GM23338 (cell line): Measurements from ENCODE around the gene LYRM9.

Experiments used
- CREB1 ChIP-seq: fragments of 250-450 bp; sonication (Bioruptor Pico); IDR thresholded peaks from 2 replicates; pipeline ENCODE4 v1.5.0; 2020; ENCODE audit warnings: low read depth, mild to moderate bottlenecking, moderate library complexity
- EZH2 ChIP-seq: fragments of 200-600 bp; sonication (generic); IDR thresholded peaks from one replicate; pipeline ENCODE4 v1.8.0; 2017; ENCODE audit warnings: antibody characterized with exemption, mild to moderate bottlenecking, low read depth; ENCODE audit not compliant: unreplicated experiment
- TF ChIP-seq, protein P1 (sequence below), 2 experiments: fragments of 200-600 bp in 1 of 2; sonication (generic) in 1 of 2; conservative IDR thresholded peaks; 2 replicates each; pipeline versions ENCODE4 v1.5.1 to v1.6.1; 2016 to 2017; ENCODE audit warnings: antibody characterized with exemption in 2 of 2, low read depth in 2 of 2, mild to moderate bottlenecking in 2 of 2, moderate library complexity in 1 of 2

DNA sequence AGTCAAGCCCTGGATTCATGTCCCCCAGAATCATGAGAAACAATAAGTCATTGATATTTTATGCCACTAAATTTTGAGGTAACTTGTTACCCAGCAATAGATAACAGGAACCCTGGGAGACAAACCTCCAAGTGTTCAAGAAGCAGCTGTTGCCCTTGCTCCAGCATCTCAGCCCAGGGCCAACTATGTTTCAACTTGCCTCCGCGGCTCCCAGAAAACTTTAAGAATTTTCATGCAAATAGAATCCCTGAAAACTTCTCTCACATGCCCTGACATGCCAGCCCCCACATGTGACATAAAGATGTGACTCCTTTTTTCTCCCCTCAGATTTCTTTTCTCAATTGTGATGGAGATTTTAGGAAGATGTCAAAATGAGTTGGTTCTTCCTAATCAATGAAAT, 22.8 kb downstream of the LYRM9 start:
- TF ChIP-seq, protein P1, sequence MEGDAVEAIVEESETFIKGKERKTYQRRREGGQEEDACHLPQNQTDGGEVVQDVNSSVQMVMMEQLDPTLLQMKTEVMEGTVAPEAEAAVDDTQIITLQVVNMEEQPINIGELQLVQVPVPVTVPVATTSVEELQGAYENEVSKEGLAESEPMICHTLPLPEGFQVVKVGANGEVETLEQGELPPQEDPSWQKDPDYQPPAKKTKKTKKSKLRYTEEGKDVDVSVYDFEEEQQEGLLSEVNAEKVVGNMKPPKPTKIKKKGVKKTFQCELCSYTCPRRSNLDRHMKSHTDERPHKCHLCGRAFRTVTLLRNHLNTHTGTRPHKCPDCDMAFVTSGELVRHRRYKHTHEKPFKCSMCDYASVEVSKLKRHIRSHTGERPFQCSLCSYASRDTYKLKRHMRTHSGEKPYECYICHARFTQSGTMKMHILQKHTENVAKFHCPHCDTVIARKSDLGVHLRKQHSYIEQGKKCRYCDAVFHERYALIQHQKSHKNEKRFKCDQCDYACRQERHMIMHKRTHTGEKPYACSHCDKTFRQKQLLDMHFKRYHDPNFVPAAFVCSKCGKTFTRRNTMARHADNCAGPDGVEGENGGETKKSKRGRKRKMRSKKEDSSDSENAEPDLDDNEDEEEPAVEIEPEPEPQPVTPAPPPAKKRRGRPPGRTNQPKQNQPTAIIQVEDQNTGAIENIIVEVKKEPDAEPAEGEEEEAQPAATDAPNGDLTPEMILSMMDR (conservative IDR thresholded peaks at IDR 0.05; ENCODE audit: low read depth in 2 of 2), result no peak
- TF ChIP-seq CREB1 (no peak), EZH2 (no peak)
